GM23248 (cell line): ENCODE results near the gene POLL. TPM values are rescaled to one million over a fixed set of nuclear protein-coding genes. Genes with fewer than 3 reads are reported as not detected.

ENCODE experiments used
- DNase-seq: peaks from one replicate; pipeline ENCODE4 v3.0.0-alpha.2; 2015
- H2AFZ ChIP-seq: fragments of 200-600 bp; sonication (generic); 2 replicates; pipeline ENCODE4 v1.6.1; 2016; ENCODE audit warnings: antibody characterized with exemption
- H3F3A ChIP-seq: fragments of 200-600 bp; sonication (generic); 2 replicates; pipeline ENCODE4 v1.6.1; 2016; ENCODE audit warnings: mild to moderate bottlenecking, antibody characterized with exemption, mixed run types; ENCODE audit not compliant: insufficient read depth
- H3K27ac ChIP-seq: fragments of 200-600 bp; sonication (generic); 2 replicates; pipeline ENCODE4 v1.5.1; 2016; ENCODE audit warnings: mild to moderate bottlenecking
- H3K27me3 ChIP-seq: fragments of 200-600 bp; sonication (generic); replicated peaks from 2 replicates; pipeline ENCODE4 v1.6.1; 2016; ENCODE audit warnings: mild to moderate bottlenecking; ENCODE audit not compliant: insufficient read depth
- H3K36me3 ChIP-seq: fragments of 200-600 bp; sonication (generic); 2 replicates; pipeline ENCODE4 v1.6.1; 2016; ENCODE audit warnings: low read depth, mild to moderate bottlenecking
- H3K4me1 ChIP-seq: fragments of 200-600 bp; sonication (generic); 2 replicates; pipeline ENCODE4 v1.6.1; 2016; ENCODE audit warnings: mild to moderate bottlenecking; ENCODE audit not compliant: insufficient read depth
- H3K4me2 ChIP-seq: fragments of 200-600 bp; sonication (generic); one replicate; pipeline ENCODE4 v1.6.1; 2016; ENCODE audit warnings: mild to moderate bottlenecking; ENCODE audit not compliant: unreplicated experiment
- H3K4me3 ChIP-seq: fragments of 200-600 bp; sonication (generic); 2 replicates; pipeline ENCODE4 v1.5.1; 2016; ENCODE audit warnings: mild to moderate bottlenecking
- H3K79me2 ChIP-seq: fragments of 200-600 bp; sonication (generic); 2 replicates; pipeline ENCODE4 v1.6.1; 2016; ENCODE audit warnings: mild to moderate bottlenecking; ENCODE audit not compliant: insufficient read depth
- H3K9ac ChIP-seq: fragments of 200-600 bp; sonication (generic); 2 replicates; pipeline ENCODE4 v1.6.1; 2016; ENCODE audit warnings: mild to moderate bottlenecking
- H3K9me2 ChIP-seq: fragments of 200-600 bp; sonication (generic); 2 replicates; pipeline ENCODE4 v1.6.1; 2016; ENCODE audit warnings: mixed run types, mild to moderate bottlenecking, moderate library complexity; ENCODE audit not compliant: insufficient read depth
- H3K9me3 ChIP-seq: fragments of 200-600 bp; sonication (generic); one replicate; pipeline ENCODE4 v1.6.1; 2017; ENCODE audit warnings: low read depth
- H4K20me1 ChIP-seq: fragments of 200-600 bp; sonication (generic); 2 replicates; pipeline ENCODE4 v1.6.0; 2016; ENCODE audit not compliant: insufficient read depth
- EZH2 ChIP-seq: fragments of 200-600 bp; sonication (generic); IDR thresholded peaks from 2 replicates; pipeline ENCODE4 v1.6.1; 2018; ENCODE audit warnings: antibody characterized with exemption, mild to moderate bottlenecking; ENCODE audit not compliant: insufficient read depth, poor library complexity, severe bottlenecking
- EZH2phosphoT487 ChIP-seq: fragments of 200-600 bp; sonication (generic); IDR thresholded peaks from 2 replicates; pipeline ENCODE4 v1.6.1; 2018; ENCODE audit warnings: antibody characterized with exemption, moderate library complexity, mild to moderate bottlenecking, low read depth; ENCODE audit not compliant: insufficient read depth
- WGBS, 2 experiments: methylation state at CpG; one replicate each; pipeline ENCODE4 v1.1.6; 2015 to 2017; ENCODE audit warnings: low lambda C conversion rate in 2 of 2, low coverage in 1 of 2; ENCODE audit errors: missing lambda C conversion rate in 2 of 2; 5-methylcytosine and 5-hydroxymethylcytosine counted together
- in situ Hi-C: fragments of 300-500 bp; cut with MboI; formaldehyde crosslinking; loops from 2 replicates; pipeline ENCODE4 v1.15.0; 2020
- polyA plus RNA-seq: library from polyadenylated mRNA; unstranded; fragments of >200 nt; fragmentation: Nextera tagmentation; extraction: Ambion mirVana; gene quantifications from 2 replicates; pipeline ENCODE4 v1.2.1, GENCODE V29; 2016
- total RNA-seq: library from RNA; depleted of rRNA; stranded (reverse); fragments of >200 nt; shearing (Covaris generic); gene quantifications from 2 replicates; pipeline ENCODE4 v1.2.3, GENCODE V29; 2014

The POLL gene
- total and polyA plus RNA-seq, 2 experiments from 2014 or later: 12.1 to 13.1 TPM

DNA sequence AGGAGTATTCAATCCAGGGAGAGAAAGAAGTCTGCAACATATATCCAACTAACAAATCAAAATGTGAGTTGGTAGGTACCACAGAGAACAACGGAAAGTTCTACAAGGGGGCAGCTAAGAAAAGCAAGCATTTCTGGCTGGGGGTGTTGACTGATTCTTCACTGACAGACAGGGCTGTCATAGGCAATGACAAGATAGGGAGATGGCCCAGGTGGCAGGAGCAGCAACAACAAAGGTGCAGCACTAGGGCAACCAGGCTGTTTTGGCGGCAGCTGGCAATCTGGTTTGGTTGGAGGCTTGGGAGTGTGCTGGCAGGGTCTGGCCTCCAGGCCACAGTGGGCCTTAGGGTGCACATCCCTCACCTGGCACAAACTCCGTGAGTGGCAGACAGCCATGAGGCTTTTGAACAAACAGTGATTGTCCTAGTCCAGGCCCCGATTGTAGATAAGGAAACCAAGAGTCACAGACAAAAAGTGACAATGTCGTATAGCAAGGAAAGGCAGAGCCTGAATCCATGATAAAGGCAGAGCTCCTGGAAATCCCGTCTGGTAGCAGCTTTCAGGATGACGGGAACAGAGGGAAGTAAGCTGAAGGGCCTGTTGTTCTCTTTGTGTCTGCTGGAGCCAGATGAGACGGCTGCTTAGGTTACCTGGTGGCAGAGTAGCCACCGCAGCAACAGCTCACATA, 28.5 kb upstream of the POLL start:
- no peak for DNase-seq
- Histone ChIP-seq H3F3A (no peaks in the 10 kb centered on the region), H3K4me1 (no peaks in the 10 kb centered on the region), H3K36me3 (no peaks in the 10 kb centered on the region), H3K9ac (no peak overlapping the region), H3K4me2 (no peak overlapping the region), H3K27ac (no peak overlapping the region), H3K79me2 (no peaks in the 10 kb centered on the region), H3K27me3 (no peaks in the 10 kb centered on the region), H3K9me2 (no peaks in the 10 kb centered on the region), H3K4me3 (no peak overlapping the region), H3K9me3 (no peaks in the 10 kb centered on the region), H2AFZ (no peak overlapping the region), H4K20me1 (no peaks in the 10 kb centered on the region)
- WGBS, 2 experiments: 80 to 83% methylated on average over 9 of the region's 9 CpGs
- in situ Hi-C loops: no loop called here
- TF ChIP-seq EZH2phosphoT487 (no peak), EZH2 (no peak)

DNA sequence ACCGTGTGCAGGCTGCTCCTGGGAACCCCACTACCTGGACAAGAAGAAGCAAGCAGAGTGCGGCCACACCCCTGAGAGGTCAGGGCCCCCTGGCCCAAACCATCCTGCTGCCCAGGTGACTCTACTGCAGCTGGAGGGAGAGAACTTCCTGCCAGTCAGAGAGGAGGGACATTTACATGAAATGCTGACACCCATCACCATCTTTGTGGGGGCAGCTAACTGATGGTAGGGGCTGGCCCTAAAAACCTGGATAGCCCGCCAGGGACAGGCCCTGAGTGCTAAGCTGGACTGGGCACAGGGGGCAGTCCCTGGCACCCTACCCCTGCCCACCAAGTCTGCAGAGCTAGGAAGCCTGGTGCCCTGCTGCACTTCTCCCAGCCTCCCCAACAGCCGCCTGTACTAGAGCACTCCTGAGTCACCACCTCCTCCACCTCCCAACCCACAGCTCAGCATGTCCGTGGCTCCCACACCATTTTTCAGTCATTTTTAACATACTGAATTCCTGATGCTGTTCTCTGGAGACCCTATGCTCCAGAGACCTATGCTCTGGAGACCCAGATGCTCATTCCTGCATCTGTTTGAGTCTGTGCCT, 27.6 kb upstream of the POLL start:
- Histone ChIP-seq H3K79me2 (no peaks in the 10 kb centered on the region), H2AFZ (no peak overlapping the region), H3K36me3 (no peaks in the 10 kb centered on the region), H3K9ac (no peak overlapping the region), H3K9me3 (no peaks in the 10 kb centered on the region), H3K27me3 (no peaks in the 10 kb centered on the region), H3K4me1 (no peaks in the 10 kb centered on the region), H3K4me2 (no peak overlapping the region), H3F3A (no peaks in the 10 kb centered on the region), H3K9me2 (no peaks in the 10 kb centered on the region), H3K27ac (no peak overlapping the region), H4K20me1 (no peaks in the 10 kb centered on the region), H3K4me3 (no peak overlapping the region)
- WGBS, 2 experiments: 92 to 93% methylated on average over 5 of the region's 5 CpGs
- DNase-seq: no peak
- TF ChIP-seq EZH2 (no peak), EZH2phosphoT487 (no peak)
- in situ Hi-C loops: no loop called here

DNA sequence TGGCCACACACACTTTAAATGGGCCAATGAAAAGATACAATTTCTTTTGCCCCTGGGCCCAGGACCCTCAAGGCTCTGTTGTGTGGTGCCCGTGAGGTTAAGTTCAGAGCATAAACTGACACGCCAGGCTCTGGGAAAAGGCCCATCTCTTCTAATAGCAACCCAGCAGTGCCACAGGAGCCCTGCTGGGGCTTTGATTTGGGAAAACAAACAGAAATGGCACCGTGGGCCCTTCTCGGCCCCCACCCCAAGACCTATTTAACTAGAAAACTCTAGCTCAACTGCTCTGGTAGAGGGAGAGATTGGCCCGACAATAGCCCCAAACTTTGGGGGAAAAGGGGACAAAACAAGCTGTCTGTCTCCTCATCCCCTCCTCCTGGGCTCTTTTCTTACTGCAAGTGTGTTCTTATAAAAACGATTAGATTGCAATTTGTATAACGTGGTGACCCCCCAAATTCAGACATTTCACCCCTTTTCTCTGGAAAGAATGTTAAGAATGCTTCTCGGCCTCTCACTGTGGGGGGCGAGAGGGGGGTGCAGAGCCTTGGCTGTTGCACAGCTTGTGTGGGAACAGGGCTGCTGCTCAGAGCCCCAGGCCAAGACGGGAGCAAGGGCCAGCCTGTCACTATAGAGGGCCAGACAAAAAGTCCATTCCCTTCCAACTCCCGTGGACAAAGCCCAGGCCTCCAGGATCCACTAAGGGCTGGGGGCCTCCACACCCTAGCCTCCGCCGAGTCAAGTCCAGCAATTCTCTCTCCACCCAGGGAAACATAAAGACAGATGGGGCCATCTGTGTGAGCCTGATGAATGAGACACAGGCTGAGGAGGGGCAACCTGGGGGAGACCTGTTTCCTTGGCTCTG, 26.8 kb upstream of the POLL start:
- no peak overlapping the region for H3K4me2 ChIP-seq
- H3K36me3 ChIP-seq: no peaks in the 10 kb centered on the region
- H3K9me3 ChIP-seq: no peaks in the 10 kb centered on the region
- H4K20me1 ChIP-seq: no peaks in the 10 kb centered on the region
- H3K9me2 ChIP-seq: no peaks in the 10 kb centered on the region
- H3K79me2 ChIP-seq: no peaks in the 10 kb centered on the region
- 74% methylated on average over 13 of the region's 13 CpGs for WGBS, 2 experiments
- H2AFZ ChIP-seq: no peak overlapping the region
- H3F3A ChIP-seq: no peaks in the 10 kb centered on the region
- no peak for DNase-seq
- in situ Hi-C loops: no loop called here
- TF ChIP-seq EZH2: no peak
- no peak for TF ChIP-seq EZH2phosphoT487
- H3K9ac ChIP-seq: no peak overlapping the region
- H3K4me1 ChIP-seq: no peaks in the 10 kb centered on the region
- H3K27me3 ChIP-seq: no peaks in the 10 kb centered on the region
- H3K27ac ChIP-seq: no peak overlapping the region
- H3K4me3 ChIP-seq: no peak overlapping the region

DNA sequence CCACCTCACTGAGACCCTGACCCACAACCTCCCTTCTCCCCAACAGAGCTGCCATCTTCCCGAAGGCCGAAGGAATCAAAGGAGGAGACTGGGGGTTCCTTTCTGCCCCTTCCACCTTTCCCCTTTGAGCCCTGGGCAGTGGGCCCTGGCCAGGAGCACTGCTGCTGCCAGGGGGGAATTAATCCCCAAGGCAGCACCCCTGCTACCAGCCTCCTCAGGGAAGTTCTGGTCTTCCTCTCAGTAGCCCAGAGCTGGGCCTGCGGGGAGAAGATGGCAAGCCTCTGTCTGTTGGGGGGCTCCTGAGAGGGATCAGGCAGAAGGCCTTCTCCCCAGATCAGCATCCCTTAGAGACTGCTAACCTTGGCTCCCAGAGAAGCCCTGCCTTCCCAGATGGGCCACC, 25.6 kb upstream of the POLL start:
- no peak overlapping the region for H2AFZ ChIP-seq
- no peaks in the 10 kb centered on the region for H3K4me1 ChIP-seq
- 95 to 98% methylated on average over 3 of the region's 3 CpGs for WGBS, 2 experiments
- in situ Hi-C loops: no loop called here
- H3K9ac ChIP-seq: no peak overlapping the region
- H4K20me1 ChIP-seq: no peaks in the 10 kb centered on the region
- no peak overlapping the region for H3K4me3 ChIP-seq
- TF ChIP-seq EZH2phosphoT487: no peak
- TF ChIP-seq EZH2: no peak
- no peaks in the 10 kb centered on the region for H3K79me2 ChIP-seq
- DNase-seq: no peak
- no peaks in the 10 kb centered on the region for H3K27me3 ChIP-seq
- no peaks in the 10 kb centered on the region for H3F3A ChIP-seq
- H3K4me2 ChIP-seq: no peak overlapping the region
- no peaks in the 10 kb centered on the region for H3K36me3 ChIP-seq
- no peak overlapping the region for H3K27ac ChIP-seq
- no peaks in the 10 kb centered on the region for H3K9me2 ChIP-seq
- no peaks in the 10 kb centered on the region for H3K9me3 ChIP-seq
